CD4-positive, alpha-beta T cell treated with Interleukin-17A for 1 hour (primary cell): ENCODE measurements around the gene ELOF1.

Experiments used
- DNase-seq: peaks from one replicate; pipeline ENCODE4 v3.0.0-alpha.2; 2020

Gene ELOF1

DNA sequence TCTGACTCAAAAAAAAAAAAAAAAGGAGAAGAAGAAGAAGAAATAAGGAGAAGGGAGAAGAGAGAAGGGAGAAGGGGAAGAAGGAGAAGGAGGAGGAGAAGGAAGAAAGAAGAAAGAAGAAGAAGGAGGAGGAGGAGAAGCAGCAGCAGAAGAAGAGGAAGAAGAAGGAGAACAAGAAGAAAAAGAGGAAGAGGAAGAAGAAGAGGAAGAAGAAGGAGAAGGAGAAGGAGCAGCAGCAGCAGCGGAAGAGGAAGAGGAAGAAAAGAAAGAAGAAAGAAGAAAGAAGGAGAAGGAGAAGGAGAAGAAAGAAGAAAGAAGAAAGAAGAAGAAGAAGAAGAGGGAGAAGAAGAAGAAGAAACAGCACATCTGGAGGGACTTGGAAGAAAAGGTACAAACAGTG lies 24.5 kb downstream of the ELOF1 start:
- no peak for DNase-seq

DNA sequence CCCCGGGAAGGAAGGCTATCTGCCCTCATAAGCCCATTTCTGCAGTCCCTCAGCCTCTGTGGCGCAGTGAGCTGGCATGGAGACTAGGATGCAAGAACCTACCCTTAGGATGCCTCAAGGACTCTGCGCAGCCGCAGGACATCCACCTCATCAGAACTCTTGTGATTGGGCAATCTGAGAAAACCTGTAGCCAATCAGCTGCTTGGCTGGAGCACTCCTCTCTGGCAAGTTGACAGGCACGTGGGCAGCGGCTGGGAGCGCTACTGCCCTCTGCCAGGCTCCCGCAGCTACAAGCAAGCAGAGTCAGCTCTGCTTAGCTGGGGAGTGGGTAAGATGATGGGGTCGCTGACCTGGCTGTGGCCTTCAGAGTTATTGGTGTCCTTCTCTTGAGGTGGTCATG lies 28.6 kb downstream of the ELOF1 start:
- DNase-seq = peak; percentile 36

DNA sequence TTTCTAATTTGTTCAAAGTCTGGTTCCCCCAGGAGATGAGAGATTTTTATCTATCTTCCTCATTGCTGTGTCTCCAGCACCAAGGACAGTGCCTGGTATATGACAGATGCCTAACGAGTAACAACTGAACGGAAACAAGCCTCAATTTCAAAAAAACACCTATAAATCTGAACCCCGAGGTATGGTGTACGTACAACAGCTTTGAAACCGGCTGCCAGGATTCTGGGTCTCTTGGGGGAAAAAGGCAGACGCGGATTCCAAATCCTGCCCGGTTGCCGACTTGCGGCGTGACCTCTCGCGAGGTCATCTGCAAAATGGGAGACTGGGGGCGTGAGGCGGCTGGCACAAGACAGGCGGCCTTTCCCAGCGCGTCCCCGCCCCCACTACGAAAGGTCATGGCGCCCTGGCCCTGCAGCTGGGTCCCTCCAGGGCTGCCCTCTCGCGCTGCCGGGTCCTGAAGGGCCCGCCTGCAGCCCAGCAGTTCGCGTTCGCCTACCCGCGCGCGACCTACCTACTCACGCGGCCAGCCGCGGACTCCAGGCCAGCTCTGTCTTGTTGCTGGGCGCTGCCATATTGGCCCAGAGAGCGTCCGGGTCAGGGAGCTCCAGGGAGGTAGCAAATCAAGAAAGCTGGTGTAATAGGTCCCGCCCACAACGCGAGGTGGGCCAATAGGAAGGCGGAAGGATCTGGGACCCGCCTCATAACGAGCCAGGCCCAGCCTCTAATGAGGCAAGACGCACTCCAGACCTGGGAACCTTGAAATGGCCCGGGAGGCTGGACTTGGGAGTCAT lies 30.3 kb downstream of the ELOF1 start, which contains the start of gene ECSIT:
Gene ECSIT (minus strand): TSS at position 584 of the 791 bp plus-strand sequence. CDS start 9,964 bp downstream, outside the sequence.
- peak; percentile 96 for DNase-seq

DNA sequence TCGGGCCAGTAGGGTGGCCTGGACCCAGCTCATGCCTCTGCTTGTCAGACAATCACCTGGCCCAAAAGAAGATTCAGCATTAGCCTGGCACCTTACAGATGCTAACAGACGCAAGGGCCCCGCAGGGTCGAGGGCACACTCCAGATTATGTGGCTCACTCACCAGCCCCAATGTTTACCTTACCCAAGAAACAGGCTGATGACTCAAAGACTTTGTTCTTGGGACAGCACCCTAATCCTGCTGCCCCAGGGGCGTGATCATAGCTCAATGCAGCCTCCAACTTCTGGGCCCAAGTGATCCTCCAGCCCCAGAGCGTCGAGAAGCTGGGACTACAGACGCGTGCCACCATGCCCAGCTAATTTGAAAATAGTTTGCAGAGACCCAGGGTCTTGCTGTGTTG lies 39.9 kb downstream of the ELOF1 start:
- DNase-seq = no peak

DNA sequence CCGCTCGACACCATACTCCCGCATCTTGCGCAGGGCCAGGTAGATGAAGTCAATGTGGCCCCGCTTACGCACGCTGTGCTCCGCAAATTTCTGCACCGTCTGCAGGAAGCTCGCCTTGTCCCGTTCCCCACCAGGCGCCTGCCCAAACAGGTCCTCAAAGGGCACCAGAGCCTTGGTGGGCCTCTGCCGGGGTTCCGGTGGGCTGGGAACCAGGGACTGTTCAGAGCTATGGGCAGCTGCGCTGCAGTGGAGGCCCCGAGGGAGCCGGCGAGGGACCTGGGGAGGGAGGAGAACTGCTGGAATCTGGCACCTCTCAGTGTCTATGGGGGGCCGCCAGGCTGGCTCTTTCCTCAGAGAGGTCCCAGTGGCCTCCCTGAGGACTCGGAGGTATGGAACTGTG lies 45.1 kb downstream of the ELOF1 start:
- DNase-seq = no peak

DNA sequence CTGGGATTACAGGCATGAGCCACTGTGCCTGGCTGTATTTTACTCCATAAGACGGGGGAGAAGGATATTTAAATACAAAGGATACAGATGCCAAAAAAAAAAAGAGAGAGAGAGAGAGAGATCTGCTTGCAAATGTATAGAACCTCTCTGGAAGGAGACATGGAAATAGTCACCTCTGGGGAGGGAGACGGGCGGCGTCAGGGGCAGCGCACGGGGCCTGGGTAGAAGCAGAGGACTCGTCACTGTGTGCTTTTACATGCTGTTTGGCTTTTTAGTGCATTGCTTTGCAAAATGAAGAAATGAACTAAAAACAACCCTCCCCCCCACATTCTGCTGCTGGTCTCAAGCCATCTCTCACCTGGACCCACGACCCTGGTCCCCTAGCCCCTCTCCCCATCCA lies 48.6 kb downstream of the ELOF1 start:
- no peak for DNase-seq

DNA sequence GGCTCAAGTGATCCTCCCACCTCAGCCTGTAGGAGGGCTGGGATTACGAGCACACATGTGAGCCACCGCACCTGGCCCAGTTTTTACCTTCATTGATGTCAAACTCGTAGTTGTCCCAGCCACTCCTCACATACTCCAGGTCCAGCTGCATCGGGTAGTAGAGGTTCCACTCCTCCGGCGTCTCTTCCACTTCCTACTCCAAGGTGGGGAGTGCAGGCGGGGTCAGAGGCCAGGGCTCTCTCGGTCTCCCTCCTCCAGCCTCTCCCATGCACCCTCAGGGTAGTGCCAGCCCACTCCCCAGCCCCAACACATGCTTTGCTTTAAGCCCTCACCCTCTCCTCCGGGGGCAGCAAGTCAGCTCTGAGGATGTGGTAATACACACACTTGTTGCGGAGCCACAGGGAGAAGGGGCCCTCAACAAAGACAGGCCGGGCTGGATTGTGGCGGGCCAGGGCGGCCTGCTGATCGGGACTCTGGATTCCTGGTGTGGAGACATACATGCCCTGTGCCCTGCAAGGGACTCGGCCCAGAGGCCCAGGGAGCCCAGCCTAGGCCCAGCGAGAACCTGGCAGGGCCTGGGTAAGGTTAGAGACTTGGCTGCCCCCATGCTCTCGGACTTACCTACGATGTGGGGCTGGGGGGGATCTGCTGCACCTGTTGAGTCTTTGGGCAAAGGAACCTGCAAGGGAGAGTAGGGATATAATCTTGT lies 51.5 kb downstream of the ELOF1 start:
- no peak for DNase-seq

DNA sequence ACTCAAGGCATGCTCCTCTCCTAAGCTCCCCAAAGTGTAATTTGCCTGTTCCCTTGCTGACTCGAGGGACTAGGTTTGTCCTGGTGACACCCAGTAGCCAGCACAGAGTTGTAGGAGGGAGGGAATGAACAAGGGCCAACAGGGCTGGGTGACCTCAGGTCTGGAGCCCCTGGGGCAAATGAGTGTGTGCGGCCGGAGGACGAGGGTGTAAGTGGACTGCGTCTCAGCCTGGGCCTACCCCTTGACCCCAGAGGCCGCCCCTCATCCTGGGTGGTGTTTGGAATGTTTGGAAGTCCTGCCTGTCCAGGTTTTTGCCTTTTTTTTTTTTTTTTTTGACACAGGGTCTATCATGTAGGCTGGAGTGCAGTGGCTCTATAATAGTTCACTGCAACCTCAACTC lies 52.1 kb downstream of the ELOF1 start:
- no peak for DNase-seq

DNA sequence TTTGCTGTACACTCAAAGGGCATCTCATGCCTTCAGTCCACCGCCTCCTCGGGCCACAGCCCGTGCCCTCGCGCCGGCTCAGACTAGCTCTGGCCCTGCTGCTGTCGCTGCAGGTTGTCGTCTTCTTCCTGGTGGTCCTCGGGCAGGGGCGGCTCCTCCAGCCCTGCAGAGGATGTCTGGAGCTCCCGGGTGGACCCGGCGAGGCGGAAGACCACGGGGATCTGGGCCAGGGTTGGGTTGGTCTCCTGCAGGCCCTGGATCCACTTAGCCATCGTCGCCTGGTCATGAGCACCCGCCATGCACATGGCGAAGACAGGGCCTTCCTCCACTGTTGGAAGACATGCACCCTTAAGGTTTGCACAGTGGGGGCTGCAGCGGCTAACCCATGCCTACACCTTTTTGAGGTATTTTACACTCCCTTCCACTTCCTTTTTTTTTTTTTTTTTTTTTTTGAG lies 52.9 kb downstream of the ELOF1 start:
- DNase-seq = no peak

DNA sequence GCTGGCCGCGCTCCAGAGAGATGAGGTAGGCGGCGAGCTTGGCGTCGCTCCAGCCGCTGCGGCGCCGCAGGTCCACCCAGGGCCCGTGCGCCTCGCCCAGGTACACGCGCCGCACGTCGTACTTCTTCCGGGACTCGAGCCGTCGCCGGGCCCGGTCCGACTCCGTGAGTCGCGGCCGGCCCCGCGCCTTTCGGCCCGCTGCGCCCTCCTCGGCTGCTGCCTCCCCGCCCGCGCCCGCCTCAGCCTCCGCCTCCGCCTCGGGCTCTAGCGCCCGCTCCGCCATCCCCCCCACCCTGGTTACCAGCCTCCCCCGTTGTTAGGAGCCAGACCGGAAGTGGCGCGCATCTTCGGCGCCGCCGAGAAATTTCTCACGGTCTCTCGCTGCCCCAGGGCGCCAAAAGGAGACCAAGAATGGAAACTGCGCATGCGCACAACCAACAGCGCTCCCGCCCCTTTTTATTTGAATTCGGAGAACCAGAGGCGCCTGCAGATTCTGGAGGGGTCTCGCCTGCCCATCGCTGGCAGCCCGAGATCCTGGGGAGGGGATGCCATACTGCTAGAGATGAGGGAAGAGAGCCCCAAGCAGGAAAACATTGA lies 53.4 kb downstream of the ELOF1 start, which contains the start of gene ZNF653:
Gene ZNF653 (minus strand): TSS at position 336 of the 597 bp plus-strand sequence. CDS start 53 bp downstream, at position 283.
- peak; percentile 96 for DNase-seq

DNA sequence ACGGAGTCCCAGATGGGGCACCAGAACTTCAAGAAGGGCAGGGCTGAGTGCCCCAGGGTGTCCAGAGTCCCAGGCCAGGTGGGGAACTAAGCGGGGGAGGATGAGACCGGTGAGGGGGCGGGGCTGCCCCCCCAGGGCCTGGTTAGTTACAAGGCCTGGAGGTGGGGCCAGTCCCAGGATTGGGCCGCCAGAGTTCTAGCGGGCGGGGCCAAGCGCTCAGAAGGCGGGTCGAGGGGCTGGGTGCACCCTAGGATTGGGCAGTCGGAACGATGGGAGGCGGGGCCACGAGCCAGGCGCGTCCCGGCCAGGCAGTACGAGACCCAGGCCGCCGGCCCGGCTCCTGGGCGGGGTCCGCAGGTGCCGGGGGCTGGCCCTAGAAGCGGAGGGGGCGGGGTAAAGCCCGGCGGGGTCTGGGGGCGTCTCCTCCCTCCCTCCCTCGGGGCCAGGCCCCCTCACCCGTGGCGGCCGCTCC lies 54.0 kb downstream of the ELOF1 start:
- peak; percentile 98 for DNase-seq

DNA sequence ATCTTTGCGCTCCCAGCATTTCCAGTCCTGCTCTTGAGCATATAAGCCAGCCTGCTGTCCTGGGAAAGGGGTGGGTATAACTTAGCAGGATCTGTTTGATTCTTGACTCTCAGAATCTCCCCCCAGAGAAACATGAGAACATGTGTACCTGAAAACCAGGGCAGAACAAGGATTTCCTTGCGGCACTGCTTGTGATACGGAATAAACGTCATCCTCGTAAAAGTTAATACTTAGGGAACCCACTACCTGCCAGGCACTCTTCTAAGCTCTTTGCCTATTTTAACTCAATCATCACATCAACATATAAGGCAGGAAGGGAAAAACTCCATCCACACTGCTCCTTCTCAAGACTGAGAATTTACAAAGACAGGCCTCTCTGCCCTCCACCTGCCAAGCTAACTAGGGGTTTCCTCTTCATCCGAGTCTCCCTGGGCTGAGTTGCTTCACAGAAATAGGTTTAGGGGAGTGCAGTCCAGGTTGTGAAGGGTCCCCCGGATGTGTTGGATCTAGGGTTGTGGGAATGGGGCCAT lies 54.5 kb downstream of the ELOF1 start:
- DNase-seq = no peak
